Tibial nerve (tissue), 4 donors: ENCODE data around the gene SDK2.

Experiments used
- EP300 ChIP-seq, 2 donors: sonication (generic); formaldehyde crosslinking; IDR thresholded peaks; one replicate each; pipeline ENCODE4 v1.6.1; 2017; ENCODE audit warnings: antibody characterized with exemption in 2 of 2, mild to moderate bottlenecking in 1 of 2
- POLR2A ChIP-seq, 2 donors: fragments of 450-650 bp; IDR thresholded peaks; one replicate each; pipeline ENCODE4 v1.6.1; 2017; ENCODE audit warnings: antibody characterized with exemption in 2 of 2, mild to moderate bottlenecking in 2 of 2, moderate library complexity in 2 of 2
- TF ChIP-seq, protein P1 (sequence below), 5 experiments: fragments of 200-600 bp in 3 of 5; fragments of 450-650 bp in 2 of 5; sonication (generic) in 3 of 5; IDR thresholded peaks; one replicate each; pipeline ENCODE4 v1.5.1; 2016 to 2019; ENCODE audit warnings: antibody characterized with exemption in 5 of 5, mild to moderate bottlenecking in 3 of 5, moderate library complexity in 2 of 5

DNA sequence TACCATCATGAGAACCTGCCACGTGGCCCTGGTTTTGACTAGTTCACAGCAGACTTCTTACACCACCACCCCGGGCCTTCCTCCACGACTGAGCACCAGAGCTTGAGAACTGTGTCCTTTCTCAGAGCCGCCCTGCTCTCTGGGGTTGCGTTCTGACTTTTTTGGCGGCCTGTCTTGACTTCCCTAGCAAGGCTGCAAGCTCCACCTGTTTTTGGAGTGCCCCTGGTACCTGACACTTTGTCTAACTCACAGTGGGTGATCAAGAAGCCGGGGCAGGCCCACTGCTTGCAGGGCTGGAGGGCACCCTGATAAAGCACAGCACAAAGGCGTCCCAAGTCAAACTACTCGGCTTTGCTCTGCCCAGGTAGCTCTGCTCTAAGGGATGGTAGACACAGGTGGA lies 154.3 kb downstream of the SDK2 start:
- TF ChIP-seq, protein P1, sequence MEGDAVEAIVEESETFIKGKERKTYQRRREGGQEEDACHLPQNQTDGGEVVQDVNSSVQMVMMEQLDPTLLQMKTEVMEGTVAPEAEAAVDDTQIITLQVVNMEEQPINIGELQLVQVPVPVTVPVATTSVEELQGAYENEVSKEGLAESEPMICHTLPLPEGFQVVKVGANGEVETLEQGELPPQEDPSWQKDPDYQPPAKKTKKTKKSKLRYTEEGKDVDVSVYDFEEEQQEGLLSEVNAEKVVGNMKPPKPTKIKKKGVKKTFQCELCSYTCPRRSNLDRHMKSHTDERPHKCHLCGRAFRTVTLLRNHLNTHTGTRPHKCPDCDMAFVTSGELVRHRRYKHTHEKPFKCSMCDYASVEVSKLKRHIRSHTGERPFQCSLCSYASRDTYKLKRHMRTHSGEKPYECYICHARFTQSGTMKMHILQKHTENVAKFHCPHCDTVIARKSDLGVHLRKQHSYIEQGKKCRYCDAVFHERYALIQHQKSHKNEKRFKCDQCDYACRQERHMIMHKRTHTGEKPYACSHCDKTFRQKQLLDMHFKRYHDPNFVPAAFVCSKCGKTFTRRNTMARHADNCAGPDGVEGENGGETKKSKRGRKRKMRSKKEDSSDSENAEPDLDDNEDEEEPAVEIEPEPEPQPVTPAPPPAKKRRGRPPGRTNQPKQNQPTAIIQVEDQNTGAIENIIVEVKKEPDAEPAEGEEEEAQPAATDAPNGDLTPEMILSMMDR (IDR thresholded peaks at IDR 0.05): no peak
- TF ChIP-seq POLR2A (IDR thresholded peaks at IDR 0.05): no peak
- TF ChIP-seq EP300 (IDR thresholded peaks at IDR 0.05): no peak
